LNCaP clone FGC (cell line): ENCODE results near the gene HLA-B.

Experiments
- DNase-seq: peaks from one replicate; pipeline ENCODE4 v3.0.0-alpha.2; 2011; ENCODE audit warnings: low read depth
- H3K4me3 ChIP-seq: 2 replicates; pipeline ENCODE4 v1.5.1; 2011; ENCODE audit warnings: mild to moderate bottlenecking, low read depth, low read length, control low read depth
- CTCF ChIP-seq: IDR thresholded peaks from 2 replicates; pipeline ENCODE4 v1.5.1; 2012; ENCODE audit warnings: mild to moderate bottlenecking; ENCODE audit not compliant: control insufficient read depth, insufficient read depth; ENCODE audit errors: extremely low read depth

HLA-B gene

GRCh38 chr6:31336896-31337496 is 20.0 kb downstream of the HLA-B start:
- no peak for TF ChIP-seq CTCF

GRCh38 chr6:31332637-31333602 is 24.1 kb downstream of the HLA-B start:
- no peak for TF ChIP-seq CTCF
- DNase-seq = no peak

More at GRCh38 chr6:31336896-31337496, 20.0 kb downstream of the HLA-B start:
- no peak for DNase-seq
- no peak overlapping the region for H3K4me3 ChIP-seq

GRCh38 chr6:31328355-31328960 is 28.5 kb downstream of the HLA-B start:
- no peak for DNase-seq
- H3K4me3 ChIP-seq = no peak overlapping the region
- no peak for TF ChIP-seq CTCF

More at GRCh38 chr6:31332637-31333602, 24.1 kb downstream of the HLA-B start:
- no peak overlapping the region for H3K4me3 ChIP-seq

- TF ChIP-seq CTCF = no peak
- H3K4me3 ChIP-seq = no peak overlapping the region
- DNase-seq = no peak
Observed at GRCh38 chr6:31321820-31322219, 35.2 kb downstream of the HLA-B start.

GRCh38 chr6:31321005-31321707 is 35.8 kb downstream of the HLA-B start:
- no peak for TF ChIP-seq CTCF
- no peak for DNase-seq
- no peak overlapping the region for H3K4me3 ChIP-seq

- TF ChIP-seq CTCF = no peak
- no peak overlapping the region for H3K4me3 ChIP-seq
- DNase-seq = no peak
Observed at GRCh38 chr6:31317036-31317435, 39.9 kb downstream of the HLA-B start.
